ENCODE data around the gene FUT8.

GRCh38 chr14:65770681-65771080 lies 358.2 kb downstream of the FUT8 start:
- TF ChIP-seq TAF1 (IDR thresholded peaks at IDR 0.05; ENCODE audit: low read depth) = no peak
- TF ChIP-seq YY1 (IDR thresholded peaks at IDR 0.05; ENCODE audit: low read depth) = no peak
- no peak for TF ChIP-seq NFIC (IDR thresholded peaks at IDR 0.05)
- no peak for TF ChIP-seq FOXM1 (IDR thresholded peaks at IDR 0.05; ENCODE audit: borderline replicate concordance, low read depth)
- TF ChIP-seq MAX (IDR thresholded peaks at IDR 0.05) = no peak

All from Ishikawa (cell line).